ENCODE results near the gene HECA. TPM values are rescaled to one million over a fixed set of nuclear protein-coding genes. Genes with fewer than 3 reads are reported as not detected.

Gene HECA
- total and polyA plus RNA-seq, 2 of the 8 experiments (the other 6 are each of a cell fraction or from before 2014, with no cell fraction given) = 2.4 to 9.2 TPM

GRCh38 chr6:139156551-139156950 is 21.7 kb downstream of the HECA start:
- ChIA-PET POLR2A (ENCODE audit: partially characterized antibody) (no interaction called here), CTCF (ENCODE audit: partially characterized antibody) (interaction anchor here (0.6 to 1.8 kb wide), 2 partner anchors 203 to 209 kb away, joined by 3 to 6 read pairs; no protein-coding TSS in a partner anchor)
- no peak overlapping the region for H3K27ac ChIP-seq (ENCODE audit: low read depth, low read length)
- TF ChIP-seq RBBP5 (IDR thresholded peaks at IDR 0.05; ENCODE audit: borderline replicate concordance, low read depth, low read length) (no peak), CBX5 (IDR thresholded peaks at IDR 0.05; ENCODE audit: low read depth, low read length) (no peak), SUZ12 (IDR thresholded peaks at IDR 0.05; ENCODE audit: low read length) (no peak), EZH2 (IDR thresholded peaks at IDR 0.05; ENCODE audit: low read depth, low read length, severe bottlenecking) (no peak), CBX8 (IDR thresholded peaks at IDR 0.05; ENCODE audit: borderline replicate concordance, low read depth, low read length) (no peak), RXRA (IDR thresholded peaks at IDR 0.05; ENCODE audit: insufficient read depth, low read depth, low read length) (no peak), SAP30 (IDR thresholded peaks at IDR 0.05; ENCODE audit: insufficient read depth, insufficient replicate concordance, low read length) (no peak), KDM4A (IDR thresholded peaks at IDR 0.05; ENCODE audit: low read depth, low read length, severe bottlenecking) (no peak), MAX (IDR thresholded peaks at IDR 0.05) (no peak)
- TF ChIP-seq, protein P1, sequence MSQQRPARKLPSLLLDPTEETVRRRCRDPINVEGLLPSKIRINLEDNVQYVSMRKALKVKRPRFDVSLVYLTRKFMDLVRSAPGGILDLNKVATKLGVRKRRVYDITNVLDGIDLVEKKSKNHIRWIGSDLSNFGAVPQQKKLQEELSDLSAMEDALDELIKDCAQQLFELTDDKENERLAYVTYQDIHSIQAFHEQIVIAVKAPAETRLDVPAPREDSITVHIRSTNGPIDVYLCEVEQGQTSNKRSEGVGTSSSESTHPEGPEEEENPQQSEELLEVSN (IDR thresholded peaks at IDR 0.05) = no peak
- TF ChIP-seq, protein P2, sequence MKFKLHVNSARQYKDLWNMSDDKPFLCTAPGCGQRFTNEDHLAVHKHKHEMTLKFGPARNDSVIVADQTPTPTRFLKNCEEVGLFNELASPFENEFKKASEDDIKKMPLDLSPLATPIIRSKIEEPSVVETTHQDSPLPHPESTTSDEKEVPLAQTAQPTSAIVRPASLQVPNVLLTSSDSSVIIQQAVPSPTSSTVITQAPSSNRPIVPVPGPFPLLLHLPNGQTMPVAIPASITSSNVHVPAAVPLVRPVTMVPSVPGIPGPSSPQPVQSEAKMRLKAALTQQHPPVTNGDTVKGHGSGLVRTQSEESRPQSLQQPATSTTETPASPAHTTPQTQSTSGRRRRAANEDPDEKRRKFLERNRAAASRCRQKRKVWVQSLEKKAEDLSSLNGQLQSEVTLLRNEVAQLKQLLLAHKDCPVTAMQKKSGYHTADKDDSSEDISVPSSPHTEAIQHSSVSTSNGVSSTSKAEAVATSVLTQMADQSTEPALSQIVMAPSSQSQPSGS (IDR thresholded peaks at IDR 0.05; ENCODE audit: low read length) = no peak

More at GRCh38 chr6:139156551-139156950, 21.7 kb downstream of the HECA start:
- Histone ChIP-seq H3K23me2 (ENCODE audit: low read depth, low read length) (no peaks in the 10 kb centered on the region), H3K9ac (replicated peaks in 1 of 4; ENCODE audit: extremely low read depth in 1 of 4, low read depth in 3 of 4, low read length in 3 of 4) (no peak overlapping the region), H4K20me1 (replicated peaks in 1 of 2; ENCODE audit: control insufficient read depth in 1 of 2, insufficient read depth in 2 of 2, low read length in 2 of 2) (no peaks in the 10 kb centered on the region), H2BK5ac (ENCODE audit: low read depth, low read length) (no peak overlapping the region), H2AK5ac (ENCODE audit: low read depth, low read length) (no peak overlapping the region), H4K5ac (ENCODE audit: insufficient read length, low read depth, low read length) (no peak overlapping the region), H3K23ac (ENCODE audit: insufficient read length) (no peak overlapping the region), H3K27me3 (replicated peaks in 1 of 4; ENCODE audit: control insufficient read depth in 3 of 4, extremely low read depth in 1 of 4, insufficient read depth in 3 of 4, low read length in 3 of 4) (no peaks in the 10 kb centered on the region), H3K4me1 (replicated peaks in 1 of 4; ENCODE audit: control insufficient read depth in 3 of 4, insufficient read depth in 4 of 4, low read length in 3 of 4) (no peaks in the 10 kb centered on the region; a peak in 1 of 7 replicates), H3K79me2 (ENCODE audit: control insufficient read depth in 1 of 2, insufficient read depth in 2 of 2, low read length in 2 of 2) (no peaks in the 10 kb centered on the region; a peak in 2 of 4 replicates), H2BK15ac (ENCODE audit: low read length) (no peak overlapping the region), H3K4me2 (ENCODE audit: insufficient read depth in 1 of 2, low read depth in 2 of 2, low read length in 2 of 2) (no peak overlapping the region), H3K56ac (replicated peaks; ENCODE audit: insufficient read length, low read depth, low read length) (no peak overlapping the region), H2BK12ac (ENCODE audit: low read depth, low read length) (no peak overlapping the region), H2BK20ac (ENCODE audit: low read length) (no peak overlapping the region), H3K9me3 (ENCODE audit: insufficient read depth in 2 of 2, low read depth in 1 of 2, low read length in 1 of 2) (no peaks in the 10 kb centered on the region), H3K18ac (ENCODE audit: extremely low read depth, low read length) (no peak overlapping the region), H3K79me1 (ENCODE audit: low read depth, low read length) (no peaks in the 10 kb centered on the region), H3K36me3 (ENCODE audit: control insufficient read depth in 2 of 4, insufficient read depth in 4 of 4, low read length in 3 of 4) (no peaks in the 10 kb centered on the region), H2BK120ac (replicated peaks; ENCODE audit: low read depth, low read length) (no peak overlapping the region), H4K8ac (ENCODE audit: extremely low read depth, insufficient read depth, low read length) (no peak overlapping the region), H3K14ac (ENCODE audit: insufficient read length) (no peak overlapping the region), H4K91ac (replicated peaks; ENCODE audit: insufficient read length, low read length) (no peak overlapping the region), H2AFZ (ENCODE audit: low read length) (no peak overlapping the region), H3K4ac (replicated peaks; ENCODE audit: insufficient read length, low read depth, low read length) (no peak overlapping the region), H3K4me3 (ENCODE audit: extremely low read depth in 1 of 4, insufficient read depth in 2 of 4, low read depth in 3 of 4, low read length in 4 of 4) (no peak overlapping the region)
- WGBS, 2 experiments (ENCODE audit: extremely low coverage in 1 of 2, insufficient coverage in 1 of 2, insufficient read length in 1 of 2, insufficient replicate concordance in 2 of 2, low coverage in 1 of 2, low lambda C conversion rate in 2 of 2, missing lambda C conversion rate in 1 of 2) = 98% methylated on average over 4 of the region's 4 CpGs; no CpG with 5 or more reads in 1 of the 2 experiments
- DNase-seq (ENCODE audit: low read depth in 1 of 2, low spot score in 2 of 2) (no peak), FAIRE-seq (no peak)
